Endometrial microvascular endothelial cells (primary cell): ENCODE data around the gene NPC2. TPM values are rescaled to one million over a fixed set of nuclear protein-coding genes. Genes with fewer than 3 reads are reported as not detected.
"Not testable (repeated sequence)": the region's sequence is repeated elsewhere in the genome, so short reads cannot be mapped to it uniquely, and the experiment has no call there.

Source experiments
- in situ Hi-C: cut with HindIII; loops from 2 replicates; pipeline ENCODE4 v1.10.0; 2017; ENCODE audit warnings: low sequenced_read_pairs, low pct_unique_long_range_greater_than_20kb; ENCODE audit errors: inconsistent ontology term
- total RNA-seq: library from RNA; depleted of rRNA; stranded (reverse); fragments of >200 nt; gene quantifications from one replicate; pipeline ENCODE4 v1.2.3, GENCODE V29; 2015; ENCODE audit errors: inconsistent ontology term

Gene NPC2
- total RNA-seq: 942 TPM

DNA sequence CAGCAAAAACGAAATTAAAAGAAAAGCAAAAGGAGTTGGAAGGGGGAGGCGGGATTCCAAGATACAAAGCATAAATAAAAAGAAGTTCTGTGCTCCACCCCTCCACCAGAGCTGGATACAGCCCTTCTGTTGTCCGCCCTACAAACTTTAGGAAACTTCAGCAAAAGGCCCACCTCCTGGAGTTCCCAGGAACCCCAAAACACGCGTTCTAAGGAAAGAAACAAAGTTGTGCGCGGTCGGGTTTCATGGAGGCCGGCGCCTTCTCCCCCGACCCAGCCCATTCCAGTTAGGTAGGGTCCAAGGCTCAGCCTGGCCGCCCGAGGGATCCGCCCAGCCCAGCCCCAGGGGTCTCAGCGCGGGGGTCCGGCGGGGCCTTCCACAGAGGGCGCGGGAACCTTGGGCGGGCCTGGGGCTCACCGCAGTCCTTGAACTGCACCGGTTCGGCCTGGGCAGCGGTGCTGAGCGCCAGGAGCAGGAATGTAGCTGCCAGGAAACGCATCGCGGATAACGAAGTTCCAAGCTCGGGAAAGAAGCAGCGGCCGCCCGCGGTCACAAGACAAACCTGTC lies at the start of gene NPC2:
NPC2 (minus strand) TSS at position 530 of the 567 bp plus-strand sequence; CDS start at position 499, 31 bp downstream.
- in situ Hi-C loops: no loop called here

DNA sequence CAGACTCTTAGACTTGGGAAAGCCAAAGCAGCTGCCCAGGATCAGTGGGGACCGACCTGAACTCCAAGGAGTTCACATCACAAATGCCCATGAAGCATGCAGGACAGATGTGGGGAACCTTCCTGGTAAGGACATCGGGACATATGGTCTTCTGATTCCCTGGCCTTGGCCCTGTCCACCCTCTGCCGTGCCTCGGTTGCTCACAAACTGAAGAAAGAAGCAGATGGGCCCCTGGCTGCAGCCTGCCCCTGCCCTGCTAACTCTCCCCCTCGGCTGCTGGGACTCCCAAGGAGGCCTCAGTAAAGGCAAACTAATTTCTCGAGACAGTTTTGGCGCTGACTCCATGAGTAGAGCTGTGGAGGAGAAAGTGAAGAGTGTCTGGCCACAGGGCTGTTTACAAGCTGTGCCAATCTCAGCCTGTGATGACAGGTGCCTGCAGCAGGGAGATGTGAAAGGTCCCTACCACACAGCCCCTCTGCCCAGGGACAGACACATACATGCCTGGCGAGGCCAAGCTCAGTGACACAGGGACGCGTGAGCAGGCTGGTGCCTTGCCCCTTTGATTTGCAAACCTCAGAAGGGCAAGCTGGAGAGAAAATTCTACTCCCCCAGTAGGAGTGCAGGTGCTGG lies 49.1 kb upstream of the NPC2 start:
- in situ Hi-C loops: no loop called here

DNA sequence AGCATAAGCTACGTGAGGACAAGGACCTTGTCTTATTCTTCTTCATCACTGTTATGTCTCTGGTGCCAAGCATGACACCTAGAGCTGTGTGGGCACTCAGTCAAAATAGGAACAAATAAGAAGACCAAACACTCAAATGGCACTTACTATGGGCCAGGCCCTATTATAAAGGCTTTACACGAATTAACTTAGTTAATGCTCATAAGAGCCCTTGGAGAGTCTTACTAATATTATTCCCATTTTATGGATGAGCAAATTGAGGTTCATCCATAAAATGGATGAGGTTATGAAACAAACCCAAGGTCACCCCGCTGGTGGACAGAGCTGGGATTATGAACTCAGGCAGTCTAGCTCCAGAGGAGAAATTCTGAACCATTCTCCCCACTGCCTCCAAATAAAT lies 48.1 kb upstream of the NPC2 start:
- in situ Hi-C loops: no loop called here

DNA sequence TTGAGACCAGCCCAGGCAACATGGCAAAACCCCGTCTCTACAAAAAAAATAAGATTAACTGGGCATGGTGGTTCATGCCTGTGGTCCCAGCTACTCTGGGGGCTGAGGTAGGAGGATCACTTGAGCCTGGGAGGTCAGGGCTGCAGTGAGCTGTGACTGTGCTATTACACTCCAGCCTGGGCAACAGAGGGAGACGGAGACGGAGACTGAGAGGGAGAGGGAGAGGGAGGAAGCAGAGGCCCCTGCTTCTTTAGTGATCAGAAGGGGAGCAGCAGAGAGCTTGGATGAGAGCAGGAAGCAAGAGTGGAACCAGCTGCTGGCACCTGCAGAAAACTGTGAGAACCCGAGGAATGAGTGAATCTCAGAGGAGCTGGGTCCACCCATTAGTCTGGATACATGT lies 46.4 kb upstream of the NPC2 start:
- in situ Hi-C loops: no loop called here

DNA sequence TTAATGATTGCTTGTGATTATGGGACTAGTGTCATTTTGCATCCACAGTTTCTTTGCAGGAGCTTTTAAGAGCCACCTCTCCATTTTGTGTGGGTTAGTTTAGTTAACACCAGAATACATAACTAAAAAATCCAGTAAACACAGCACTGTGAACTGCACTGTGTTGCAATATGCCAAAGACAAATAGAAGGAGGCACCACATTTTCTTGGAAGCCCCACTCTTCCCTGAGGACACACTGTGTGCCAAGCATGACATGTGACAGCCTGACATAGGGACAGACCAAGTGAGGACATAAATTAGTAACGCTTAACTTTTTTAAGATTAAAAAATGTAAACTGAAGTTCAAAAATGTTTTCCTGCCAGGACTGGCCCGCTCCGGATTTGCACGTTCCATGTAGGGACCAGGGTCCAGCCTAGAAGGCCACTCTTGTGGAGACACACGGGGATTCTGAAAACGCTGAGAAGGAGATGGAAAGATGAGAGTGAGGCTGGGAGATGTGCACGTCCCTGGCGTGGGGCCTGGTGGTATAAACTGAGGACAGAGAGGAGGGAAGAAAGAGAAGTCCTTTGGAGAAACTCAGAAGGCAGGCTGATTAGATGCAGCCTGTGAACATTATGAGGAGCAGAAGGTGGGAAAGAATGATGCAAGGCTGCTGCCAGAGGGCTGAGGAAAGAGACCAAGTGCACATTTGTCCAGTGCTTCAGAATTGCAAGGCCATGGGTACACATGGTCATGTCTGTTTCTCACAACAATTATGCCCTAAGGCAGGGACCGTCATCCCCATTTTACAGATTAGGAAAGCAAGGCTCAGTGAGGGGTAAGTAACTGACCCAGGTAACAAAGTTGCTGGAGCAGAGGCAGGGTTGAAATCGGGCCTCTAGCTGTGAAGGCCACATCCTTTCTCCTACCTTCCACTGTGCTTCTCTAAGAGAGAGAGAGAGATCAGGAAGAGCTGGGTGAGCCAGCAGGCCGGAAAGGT lies 45.6 kb upstream of the NPC2 start:
- in situ Hi-C loops: no loop called here

DNA sequence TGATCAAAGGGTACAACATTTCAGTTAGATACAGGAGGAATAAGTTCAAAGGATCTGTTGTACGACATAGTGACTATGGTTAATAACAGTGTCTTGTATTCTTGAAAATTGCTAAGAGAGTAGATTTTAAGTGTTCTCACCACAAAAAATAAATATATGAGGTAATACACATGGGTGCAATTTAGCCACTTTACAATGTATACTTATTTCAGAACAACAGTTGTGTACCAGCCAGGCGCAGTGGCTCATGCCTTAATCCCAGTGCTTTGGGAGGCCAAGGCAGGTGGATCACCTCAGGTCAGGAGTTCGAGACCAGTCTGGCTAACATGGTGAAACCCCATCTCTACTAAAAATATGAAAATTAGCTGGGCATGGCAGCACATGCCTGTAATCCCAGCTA lies 43.2 kb upstream of the NPC2 start:
- in situ Hi-C loops: not testable (repeated sequence)

DNA sequence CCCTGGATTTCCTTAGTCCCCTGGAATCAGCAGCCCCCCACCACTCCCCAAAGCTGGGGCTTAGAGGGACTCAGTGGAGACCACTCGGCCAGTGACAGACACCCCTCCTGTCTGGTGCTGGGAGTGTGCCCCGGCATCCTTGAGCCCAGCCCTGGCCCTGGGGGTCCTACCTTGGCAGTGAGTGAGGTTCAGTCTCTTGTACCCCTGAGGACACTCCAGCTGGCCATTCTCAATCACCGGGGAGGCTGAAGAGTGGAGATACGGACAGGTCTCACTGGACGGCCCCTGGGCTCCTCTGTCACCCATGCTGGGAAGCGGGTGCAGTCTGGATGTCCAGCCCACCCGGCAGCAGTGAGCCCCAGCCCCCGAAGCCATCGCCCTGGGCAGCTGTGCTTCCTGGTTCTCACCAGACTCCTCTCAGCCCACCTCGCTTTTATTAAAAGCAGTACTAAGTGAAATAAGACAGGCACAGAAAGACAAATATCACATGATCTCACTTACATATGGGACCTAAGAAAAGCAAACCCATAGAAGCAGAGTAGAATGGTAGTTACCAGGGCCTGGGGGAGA lies 42.7 kb upstream of the NPC2 start:
- in situ Hi-C loops: no loop called here

DNA sequence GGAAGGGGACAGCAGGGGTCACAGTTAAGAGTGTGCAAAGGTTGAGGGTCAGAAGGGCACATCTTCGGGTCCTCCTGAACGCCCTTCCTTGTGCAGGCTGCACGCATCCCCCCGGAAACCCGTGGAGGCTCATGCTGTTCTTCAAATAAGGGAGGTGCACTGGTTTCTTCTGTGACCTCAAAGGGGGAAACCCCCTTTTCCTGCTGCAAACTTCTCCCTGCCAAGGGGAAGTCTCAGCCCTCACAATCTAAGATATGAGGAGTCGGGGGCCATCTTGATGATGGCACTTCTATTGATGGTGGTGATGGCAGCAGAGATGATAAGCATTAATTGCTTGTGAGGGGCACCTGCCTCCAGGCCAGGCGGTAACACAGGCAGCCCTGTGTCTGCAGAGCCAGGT lies 40.5 kb upstream of the NPC2 start:
- in situ Hi-C loops: no loop called here

DNA sequence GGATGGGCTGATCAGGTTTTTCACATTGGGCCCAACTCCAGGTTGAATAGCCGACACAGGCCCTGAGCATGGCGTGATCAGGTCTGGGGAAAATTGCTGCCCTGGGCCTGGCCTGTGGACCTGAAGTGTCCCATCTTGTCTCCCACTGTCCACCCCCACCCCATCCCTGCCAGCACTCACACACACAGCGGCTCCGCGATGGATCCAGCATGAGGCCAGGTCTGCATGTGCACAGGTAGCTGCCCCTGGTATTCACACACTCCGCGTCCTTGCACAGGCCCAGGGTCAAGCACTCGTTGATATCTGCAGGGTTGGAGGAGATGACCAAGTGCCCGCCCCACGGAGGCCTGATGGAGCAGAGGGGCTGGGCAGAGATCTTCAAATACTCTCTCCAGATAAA lies 39.1 kb upstream of the NPC2 start:
- in situ Hi-C loops: no loop called here

DNA sequence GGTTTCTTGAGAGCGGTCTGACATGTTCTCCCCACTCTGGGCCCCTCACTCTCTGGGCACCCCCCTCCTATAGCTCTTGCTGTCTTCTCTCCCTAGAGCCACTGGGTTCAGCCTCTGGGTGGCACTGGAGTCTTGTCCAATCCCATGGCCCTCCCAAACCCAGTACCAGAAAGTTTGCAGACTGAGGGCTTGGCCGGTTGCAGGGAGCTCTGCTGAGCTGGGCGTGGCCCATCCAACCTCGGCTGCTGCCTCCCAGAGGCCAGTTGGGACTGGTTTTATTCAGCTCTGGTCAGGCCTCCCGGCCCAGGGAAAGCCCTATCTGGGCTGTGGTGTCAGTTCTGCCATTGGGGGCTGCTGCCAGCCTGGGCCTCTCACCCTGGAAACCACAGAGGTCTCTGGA lies 38.4 kb upstream of the NPC2 start:
- in situ Hi-C loops: no loop called here

DNA sequence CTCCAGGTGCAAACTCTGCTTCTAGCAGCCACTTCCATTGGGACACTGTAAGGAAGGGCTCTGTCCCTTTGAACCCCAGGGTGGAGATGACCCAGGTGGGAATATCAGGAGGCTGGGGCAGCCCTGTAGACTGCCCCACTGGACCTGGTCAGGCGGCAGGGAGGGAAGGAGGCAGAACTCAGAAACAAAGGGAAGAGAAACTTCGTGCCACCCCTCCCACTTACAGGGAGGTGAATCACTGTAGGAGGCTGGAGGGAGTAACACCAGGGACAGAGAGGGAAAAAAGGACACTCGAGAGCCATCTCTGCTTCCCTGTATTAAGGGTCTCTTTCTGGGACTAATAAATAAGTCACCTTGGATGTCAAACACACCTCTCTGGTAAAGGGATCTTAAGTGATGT lies 37.9 kb upstream of the NPC2 start:
- in situ Hi-C loops: no loop called here

DNA sequence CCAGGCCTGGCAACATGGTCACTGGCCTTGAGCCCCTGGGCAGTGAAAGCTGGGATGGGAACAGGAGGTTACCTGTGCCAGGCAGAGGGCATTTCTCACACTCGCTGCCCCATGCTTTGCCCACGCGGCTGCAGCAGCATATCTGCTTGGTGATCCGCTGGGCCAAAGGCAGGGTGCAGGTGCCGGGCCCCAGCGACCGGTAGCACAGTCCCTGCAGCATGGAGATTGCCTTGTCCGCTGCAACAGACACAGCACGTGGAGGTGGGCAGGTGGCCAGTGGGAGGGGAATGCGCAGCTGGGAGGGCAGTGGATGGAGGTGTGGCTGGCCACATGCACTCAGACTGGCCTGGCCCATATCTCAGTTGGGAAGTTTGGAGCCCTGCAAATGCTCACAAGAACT lies 35.8 kb upstream of the NPC2 start:
- in situ Hi-C loops: no loop called here

DNA sequence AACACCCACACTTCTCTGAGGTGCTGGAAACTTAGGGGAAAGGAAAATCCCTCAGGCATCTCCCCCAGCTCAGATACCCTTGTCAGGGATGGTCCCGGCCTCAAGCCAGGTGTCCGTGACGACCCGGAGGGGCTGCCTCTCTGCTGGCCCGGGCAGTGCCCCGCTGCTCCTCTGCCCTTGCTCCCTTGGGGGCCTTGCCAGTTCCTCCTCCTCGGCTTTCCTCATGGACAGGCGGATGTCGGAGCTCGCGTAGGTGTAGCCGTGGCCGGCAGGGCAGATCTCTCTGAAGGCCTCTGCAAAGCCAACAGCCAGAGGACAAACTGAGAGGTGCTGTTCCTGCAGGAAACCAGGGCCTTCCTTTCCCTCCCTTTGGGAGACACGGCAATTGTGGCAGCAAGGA lies 35.3 kb upstream of the NPC2 start:
- in situ Hi-C loops: no loop called here

DNA sequence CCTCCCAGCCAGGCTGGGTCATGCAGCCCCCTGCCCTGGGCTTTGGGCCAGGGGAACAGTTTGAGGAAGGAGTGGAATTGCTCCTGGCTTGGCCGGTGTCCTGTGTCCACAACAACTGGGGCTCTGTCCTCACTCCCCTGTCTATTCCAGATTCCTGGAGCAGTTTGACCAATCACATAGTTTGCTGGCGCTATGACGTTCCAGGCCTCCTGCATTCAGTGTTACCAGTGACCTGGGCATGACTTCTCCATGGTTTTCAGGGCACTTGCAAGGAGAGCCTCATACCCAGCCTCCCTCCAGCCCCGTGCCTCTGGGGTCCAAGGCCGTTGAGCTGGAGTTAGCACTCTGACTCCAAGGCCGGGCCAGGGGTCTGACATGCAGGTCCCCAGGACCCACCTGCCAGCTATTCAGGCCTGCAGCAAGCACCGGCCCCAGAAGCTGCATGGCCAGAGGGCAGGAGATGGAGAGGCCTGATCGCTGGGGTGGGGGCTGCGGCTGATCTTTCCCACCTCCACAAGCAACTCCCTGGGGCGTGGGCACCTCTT lies 34.7 kb upstream of the NPC2 start:
- in situ Hi-C loops: no loop called here

DNA sequence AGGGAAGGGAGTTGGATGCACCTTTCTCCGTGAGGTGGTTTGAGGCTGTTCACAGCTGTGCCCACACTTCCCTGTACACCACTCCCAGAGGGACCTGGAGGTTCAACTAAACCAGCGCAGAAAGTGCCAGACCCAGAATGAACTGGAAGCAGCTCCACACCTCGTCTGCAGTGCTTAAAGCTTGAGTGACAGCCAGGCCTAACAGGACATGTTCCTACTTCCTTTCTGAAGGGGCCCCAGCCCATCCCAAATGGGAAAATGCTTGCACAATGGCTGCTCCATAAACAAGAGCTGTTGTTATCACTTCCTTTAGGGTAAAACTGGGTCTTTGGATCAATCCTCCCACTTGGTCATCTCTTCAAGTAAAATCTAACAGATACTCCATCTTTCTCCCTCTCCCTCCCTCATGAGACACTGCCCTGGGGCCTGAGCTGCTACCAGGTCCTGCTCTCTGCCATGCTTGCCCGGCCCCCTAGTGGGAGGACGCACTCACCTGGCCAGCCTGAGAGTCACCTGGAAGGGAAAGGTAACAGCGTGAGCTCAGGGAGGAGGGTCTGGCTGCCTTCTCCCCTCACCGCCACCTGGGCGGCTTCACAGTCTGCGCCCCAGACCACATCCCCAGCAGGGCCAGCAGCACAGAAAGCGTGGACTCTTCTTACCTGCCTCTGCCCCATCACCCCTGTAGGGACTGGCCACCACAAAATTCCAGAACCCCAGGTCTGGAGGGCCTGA lies 33.9 kb upstream of the NPC2 start:
- in situ Hi-C loops: no loop called here

DNA sequence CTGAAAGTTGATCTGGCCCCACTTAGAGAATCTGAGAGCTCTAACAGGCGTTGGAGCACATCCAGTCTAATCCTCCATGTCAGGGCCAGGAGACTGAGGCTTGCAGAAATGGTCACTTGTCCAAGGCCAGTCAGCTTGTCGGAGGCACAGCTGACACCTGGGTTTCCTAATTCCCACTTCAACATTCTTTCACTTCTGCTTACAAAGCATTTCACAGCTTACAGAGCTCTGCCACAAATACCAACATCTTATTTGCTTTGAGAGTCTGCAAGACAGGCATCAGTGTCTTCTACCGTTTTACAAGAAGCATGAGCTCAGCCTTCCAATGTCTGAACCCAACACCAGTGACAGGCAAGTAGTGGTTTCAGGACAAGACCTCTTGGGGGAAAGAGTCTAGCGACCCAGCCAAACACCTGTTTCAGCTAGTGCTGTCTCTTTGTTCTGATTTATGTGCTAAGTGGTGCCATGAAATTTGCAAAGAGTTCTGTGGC lies 32.3 kb upstream of the NPC2 start:
- in situ Hi-C loops: no loop called here

DNA sequence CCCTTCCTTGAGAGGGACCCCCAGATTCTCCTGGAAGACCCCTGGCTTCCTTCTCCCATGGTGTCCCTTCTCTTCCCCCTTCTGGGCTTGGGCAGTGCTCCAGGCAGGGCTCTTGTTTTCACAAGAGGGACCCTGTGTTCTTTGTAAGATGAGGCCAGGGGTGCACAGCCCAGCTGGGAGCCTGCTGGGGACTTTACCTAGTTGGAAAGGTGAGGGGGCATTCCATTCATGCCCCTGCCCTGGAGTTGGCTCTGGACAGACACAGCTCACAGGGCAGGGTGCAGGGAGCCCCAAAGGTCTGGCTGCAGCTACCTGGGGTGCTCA lies 31.7 kb upstream of the NPC2 start:
- in situ Hi-C loops: no loop called here

DNA sequence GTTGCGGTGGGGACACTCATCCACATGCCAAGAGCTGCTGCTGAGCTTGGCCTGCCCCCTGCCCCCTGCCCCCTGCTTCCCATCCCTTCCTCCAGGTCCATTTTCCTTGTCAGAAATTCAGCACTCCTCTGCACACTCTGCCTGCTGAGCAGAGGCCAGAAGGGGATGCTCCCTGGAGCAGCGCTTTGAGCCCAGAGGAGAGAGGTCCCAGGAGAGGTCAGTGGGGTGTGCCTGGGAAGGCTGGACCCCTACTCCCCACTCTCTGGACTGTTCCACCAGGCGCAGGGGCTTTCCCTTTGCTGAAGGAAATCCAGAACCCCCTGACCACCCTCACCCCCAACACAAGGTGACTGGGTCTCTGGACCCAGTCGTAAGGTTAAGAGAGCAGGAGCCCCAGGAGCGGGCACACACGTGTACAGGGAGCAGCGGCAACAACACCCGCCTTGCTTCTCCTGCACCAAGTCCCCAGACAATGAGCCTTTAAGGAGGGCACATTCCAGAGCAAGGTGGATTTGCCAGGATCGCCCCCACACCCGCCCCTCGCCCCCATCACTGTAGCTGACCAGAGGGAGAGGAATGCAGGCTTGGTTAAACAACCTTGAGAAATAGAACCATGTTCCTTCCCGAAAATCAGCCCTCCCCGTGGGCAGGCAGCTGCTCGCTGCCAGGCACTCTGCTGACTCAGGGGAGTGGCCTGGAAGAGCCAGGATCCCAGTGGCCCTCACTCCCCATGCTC lies 31.1 kb upstream of the NPC2 start:
- in situ Hi-C loops: no loop called here
